K562 (cell line): Measurements from ENCODE around the gene TPGS1. TPM values are rescaled to one million over a fixed set of nuclear protein-coding genes. Genes with fewer than 3 reads are reported as not detected.

ENCODE experiments used
- LEF1 ChIP-seq: fragments of 450-650 bp; IDR thresholded peaks from 2 replicates; pipeline ENCODE4 v1.6.1; 2016; ENCODE audit warnings: mild to moderate bottlenecking
- PHB2 ChIP-seq: fragments of 450-650 bp; IDR thresholded peaks from 2 replicates; pipeline ENCODE4 v1.6.1; 2017; ENCODE audit warnings: low read depth
- RBM15 ChIP-seq: fragments of 200-400 bp; formaldehyde crosslinking; IDR thresholded peaks from 2 replicates; pipeline ENCODE4 v1.6.1; 2018; ENCODE audit warnings: mild to moderate bottlenecking, low read length, moderate library complexity; ENCODE audit not compliant: insufficient read depth
- ZNF175 ChIP-seq: fragments of 200-800 bp; sonication (Bioruptor generic); IDR thresholded peaks from 2 replicates; pipeline ENCODE4 v1.6.1; 2016; ENCODE audit warnings: low read depth, mild to moderate bottlenecking, missing genetic modification characterization, missing compliant biosample characterization
- ZNF232 ChIP-seq: sonication (generic); formaldehyde crosslinking; IDR thresholded peaks from 2 replicates; pipeline ENCODE4 v1.8.0; 2022; ENCODE audit warnings: mild to moderate bottlenecking, missing genetic modification reagents
- ZNF695 ChIP-seq: fragments of 450-650 bp; formaldehyde crosslinking; IDR thresholded peaks from 2 replicates; pipeline ENCODE4 v1.4.0; 2020; ENCODE audit warnings: mild to moderate bottlenecking, moderate library complexity
- polyA plus RNA-seq, 8 experiments: library from polyadenylated mRNA; depleted of rRNA in 4 of 8; stranded (reverse) in 5 of 8; unstranded in 3 of 8; fragments of >200 nt; fragmentation: Nextera tagmentation in 2 of 8; fragmentation: Illumina TruSeq in 1 of 8; extraction: Ambion mirVana in 2 of 8; extraction: Trizol in 1 of 8; gene quantifications; 2 replicates each; pipeline versions ENCODE4 v1.2.1 to v1.2.3, GENCODE V29; 2011 to 2014; ENCODE audit warnings: inconsistent platforms in 1 of 8, missing spikeins in 1 of 8
- total RNA-seq, 7 experiments: library from RNA; depleted of rRNA in 6 of 7; stranded (reverse); fragments of >200 nt in 6 of 7; fragmentation: Illumina TruSeq in 2 of 7; extraction: Trizol in 2 of 7; gene quantifications; 2 replicates each; pipeline versions ENCODE4 v1.2.1 to v1.2.3, GENCODE V29; 2011 to 2021; ENCODE audit warnings: low replicate concordance in 1 of 7
- TF ChIP-seq, protein P1 (sequence below), 2 experiments: fragments of 150-350 bp in 1 of 2; IDR thresholded peaks; 2 replicates each; pipeline ENCODE4 v1.6.1; 2012 to 2016; ENCODE audit warnings: low read depth in 2 of 2, low read length in 2 of 2, mild to moderate bottlenecking in 1 of 2, moderate library complexity in 1 of 2
- TF ChIP-seq, protein P2 (sequence below): sonication (generic); formaldehyde crosslinking; IDR thresholded peaks from 2 replicates; pipeline ENCODE4 v1.8.1; 2023; ENCODE audit warnings: mild to moderate bottlenecking, missing genetic modification reagents, moderate library complexity
- TF ChIP-seq, protein P3 (sequence below): fragments of 450-650 bp; formaldehyde crosslinking; IDR thresholded peaks from 2 replicates; pipeline ENCODE4 v1.4.0; 2020; ENCODE audit warnings: mild to moderate bottlenecking, moderate library complexity
- TF ChIP-seq, protein P4 (sequence below): fragments of 250-450 bp; sonication (Bioruptor Pico); IDR thresholded peaks from 2 replicates; pipeline ENCODE4 v1.9.0; 2021; ENCODE audit warnings: mild to moderate bottlenecking
- TF ChIP-seq, protein P5 (sequence below), 2 experiments: fragments of 450-650 bp in 1 of 2; sonication (generic) in 1 of 2; formaldehyde crosslinking in 1 of 2; IDR thresholded peaks; 2 replicates each; pipeline versions ENCODE4 v1.7.1 to v1.9.0; 2016 to 2022; ENCODE audit warnings: inconsistent platforms in 1 of 2, mild to moderate bottlenecking in 1 of 2, missing genetic modification reagents in 1 of 2

TPGS1 gene
- total and polyA plus RNA-seq, 9 of the 15 experiments (the other 6 are each of a cell fraction or from before 2014, with no cell fraction given) = 0.30 to 31.6 (median 1.2) TPM; not detected in 2

DNA sequence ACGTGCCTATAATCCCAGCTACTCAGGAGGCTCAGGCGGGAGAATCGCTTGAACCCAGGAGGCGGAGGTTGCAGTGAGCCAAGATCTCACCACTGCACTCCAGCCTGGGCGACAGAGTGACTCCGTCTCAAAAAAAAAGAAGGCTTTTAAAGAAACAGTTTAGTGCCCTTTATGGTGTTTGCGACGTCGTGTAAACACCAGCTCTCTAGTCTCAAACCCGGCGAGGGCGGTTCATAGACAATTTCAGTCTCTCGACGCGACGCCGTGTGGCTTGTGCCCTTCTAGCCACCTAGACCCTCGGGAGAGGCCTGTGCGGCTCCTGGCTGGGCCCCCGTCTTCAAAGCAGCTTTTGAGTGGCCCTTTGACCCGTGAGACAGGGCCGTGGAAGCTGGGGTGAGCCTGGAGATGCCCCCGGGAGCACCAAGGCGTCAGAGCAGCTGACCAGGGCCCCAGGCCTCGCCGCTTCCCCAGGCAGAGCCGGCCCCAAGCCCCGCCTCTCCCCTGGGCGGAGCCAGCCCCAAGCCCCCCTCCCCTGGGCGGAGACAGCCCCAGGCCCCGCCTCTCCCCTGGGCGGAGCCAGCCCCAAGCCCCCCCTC, 16.1 kb upstream of the TPGS1 start (continued):
- TF ChIP-seq ZNF175 (CRISPR knock-in tag) = no peak
- TF ChIP-seq, protein P1, sequence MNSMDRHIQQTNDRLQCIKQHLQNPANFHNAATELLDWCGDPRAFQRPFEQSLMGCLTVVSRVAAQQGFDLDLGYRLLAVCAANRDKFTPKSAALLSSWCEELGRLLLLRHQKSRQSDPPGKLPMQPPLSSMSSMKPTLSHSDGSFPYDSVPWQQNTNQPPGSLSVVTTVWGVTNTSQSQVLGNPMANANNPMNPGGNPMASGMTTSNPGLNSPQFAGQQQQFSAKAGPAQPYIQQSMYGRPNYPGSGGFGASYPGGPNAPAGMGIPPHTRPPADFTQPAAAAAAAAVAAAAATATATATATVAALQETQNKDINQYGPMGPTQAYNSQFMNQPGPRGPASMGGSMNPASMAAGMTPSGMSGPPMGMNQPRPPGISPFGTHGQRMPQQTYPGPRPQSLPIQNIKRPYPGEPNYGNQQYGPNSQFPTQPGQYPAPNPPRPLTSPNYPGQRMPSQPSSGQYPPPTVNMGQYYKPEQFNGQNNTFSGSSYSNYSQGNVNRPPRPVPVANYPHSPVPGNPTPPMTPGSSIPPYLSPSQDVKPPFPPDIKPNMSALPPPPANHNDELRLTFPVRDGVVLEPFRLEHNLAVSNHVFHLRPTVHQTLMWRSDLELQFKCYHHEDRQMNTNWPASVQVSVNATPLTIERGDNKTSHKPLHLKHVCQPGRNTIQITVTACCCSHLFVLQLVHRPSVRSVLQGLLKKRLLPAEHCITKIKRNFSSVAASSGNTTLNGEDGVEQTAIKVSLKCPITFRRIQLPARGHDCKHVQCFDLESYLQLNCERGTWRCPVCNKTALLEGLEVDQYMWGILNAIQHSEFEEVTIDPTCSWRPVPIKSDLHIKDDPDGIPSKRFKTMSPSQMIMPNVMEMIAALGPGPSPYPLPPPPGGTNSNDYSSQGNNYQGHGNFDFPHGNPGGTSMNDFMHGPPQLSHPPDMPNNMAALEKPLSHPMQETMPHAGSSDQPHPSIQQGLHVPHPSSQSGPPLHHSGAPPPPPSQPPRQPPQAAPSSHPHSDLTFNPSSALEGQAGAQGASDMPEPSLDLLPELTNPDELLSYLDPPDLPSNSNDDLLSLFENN (IDR thresholded peaks at IDR 0.05; ENCODE audit: low read depth in 2 of 2, low read length in 2 of 2) = no peak
- TF ChIP-seq, protein P2, sequence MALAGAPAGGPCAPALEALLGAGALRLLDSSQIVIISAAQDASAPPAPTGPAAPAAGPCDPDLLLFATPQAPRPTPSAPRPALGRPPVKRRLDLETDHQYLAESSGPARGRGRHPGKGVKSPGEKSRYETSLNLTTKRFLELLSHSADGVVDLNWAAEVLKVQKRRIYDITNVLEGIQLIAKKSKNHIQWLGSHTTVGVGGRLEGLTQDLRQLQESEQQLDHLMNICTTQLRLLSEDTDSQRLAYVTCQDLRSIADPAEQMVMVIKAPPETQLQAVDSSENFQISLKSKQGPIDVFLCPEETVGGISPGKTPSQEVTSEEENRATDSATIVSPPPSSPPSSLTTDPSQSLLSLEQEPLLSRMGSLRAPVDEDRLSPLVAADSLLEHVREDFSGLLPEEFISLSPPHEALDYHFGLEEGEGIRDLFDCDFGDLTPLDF = no peak
- TF ChIP-seq, protein P3, sequence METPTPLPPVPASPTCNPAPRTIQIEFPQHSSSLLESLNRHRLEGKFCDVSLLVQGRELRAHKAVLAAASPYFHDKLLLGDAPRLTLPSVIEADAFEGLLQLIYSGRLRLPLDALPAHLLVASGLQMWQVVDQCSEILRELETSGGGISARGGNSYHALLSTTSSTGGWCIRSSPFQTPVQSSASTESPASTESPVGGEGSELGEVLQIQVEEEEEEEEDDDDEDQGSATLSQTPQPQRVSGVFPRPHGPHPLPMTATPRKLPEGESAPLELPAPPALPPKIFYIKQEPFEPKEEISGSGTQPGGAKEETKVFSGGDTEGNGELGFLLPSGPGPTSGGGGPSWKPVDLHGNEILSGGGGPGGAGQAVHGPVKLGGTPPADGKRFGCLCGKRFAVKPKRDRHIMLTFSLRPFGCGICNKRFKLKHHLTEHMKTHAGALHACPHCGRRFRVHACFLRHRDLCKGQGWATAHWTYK (CRISPR knock-in tag) = peak; percentile 75; the same call in 1 of the 2 replicates
- TF ChIP-seq RBM15 = no peak
- TF ChIP-seq, protein P4, sequence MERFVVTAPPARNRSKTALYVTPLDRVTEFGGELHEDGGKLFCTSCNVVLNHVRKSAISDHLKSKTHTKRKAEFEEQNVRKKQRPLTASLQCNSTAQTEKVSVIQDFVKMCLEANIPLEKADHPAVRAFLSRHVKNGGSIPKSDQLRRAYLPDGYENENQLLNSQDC (CRISPR knock-in tag) = no peak
- TF ChIP-seq, protein P5, sequence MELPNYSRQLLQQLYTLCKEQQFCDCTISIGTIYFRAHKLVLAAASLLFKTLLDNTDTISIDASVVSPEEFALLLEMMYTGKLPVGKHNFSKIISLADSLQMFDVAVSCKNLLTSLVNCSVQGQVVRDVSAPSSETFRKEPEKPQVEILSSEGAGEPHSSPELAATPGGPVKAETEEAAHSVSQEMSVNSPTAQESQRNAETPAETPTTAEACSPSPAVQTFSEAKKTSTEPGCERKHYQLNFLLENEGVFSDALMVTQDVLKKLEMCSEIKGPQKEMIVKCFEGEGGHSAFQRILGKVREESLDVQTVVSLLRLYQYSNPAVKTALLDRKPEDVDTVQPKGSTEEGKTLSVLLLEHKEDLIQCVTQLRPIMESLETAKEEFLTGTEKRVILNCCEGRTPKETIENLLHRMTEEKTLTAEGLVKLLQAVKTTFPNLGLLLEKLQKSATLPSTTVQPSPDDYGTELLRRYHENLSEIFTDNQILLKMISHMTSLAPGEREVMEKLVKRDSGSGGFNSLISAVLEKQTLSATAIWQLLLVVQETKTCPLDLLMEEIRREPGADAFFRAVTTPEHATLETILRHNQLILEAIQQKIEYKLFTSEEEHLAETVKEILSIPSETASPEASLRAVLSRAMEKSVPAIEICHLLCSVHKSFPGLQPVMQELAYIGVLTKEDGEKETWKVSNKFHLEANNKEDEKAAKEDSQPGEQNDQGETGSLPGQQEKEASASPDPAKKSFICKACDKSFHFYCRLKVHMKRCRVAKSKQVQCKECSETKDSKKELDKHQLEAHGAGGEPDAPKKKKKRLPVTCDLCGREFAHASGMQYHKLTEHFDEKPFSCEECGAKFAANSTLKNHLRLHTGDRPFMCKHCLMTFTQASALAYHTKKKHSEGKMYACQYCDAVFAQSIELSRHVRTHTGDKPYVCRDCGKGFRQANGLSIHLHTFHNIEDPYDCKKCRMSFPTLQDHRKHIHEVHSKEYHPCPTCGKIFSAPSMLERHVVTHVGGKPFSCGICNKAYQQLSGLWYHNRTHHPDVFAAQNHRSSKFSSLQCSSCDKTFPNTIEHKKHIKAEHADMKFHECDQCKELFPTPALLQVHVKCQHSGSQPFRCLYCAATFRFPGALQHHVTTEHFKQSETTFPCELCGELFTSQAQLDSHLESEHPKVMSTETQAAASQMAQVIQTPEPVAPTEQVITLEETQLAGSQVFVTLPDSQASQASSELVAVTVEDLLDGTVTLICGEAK (IDR thresholded peaks at IDR 0.05) = no peak
- TF ChIP-seq, protein P5 (CRISPR knock-in tag; IDR thresholded peaks at IDR 0.05) = no peak
- TF ChIP-seq ZNF695 (CRISPR knock-in tag) = no peak
- TF ChIP-seq PHB2 = no peak
- TF ChIP-seq LEF1 = no peak
- TF ChIP-seq ZNF232 (CRISPR knock-in tag) = no peak
